Panc1 (cell line): ENCODE results near the gene FAM237A. TPM values are rescaled to one million over a fixed set of nuclear protein-coding genes. Genes with fewer than 3 reads are reported as not detected.

ENCODE experiments used
- ATAC-seq: fragments of 200-7000 bp; cut with Tn5 transposase; 2 replicates; pipeline ENCODE4 v1.9.1; 2020; ENCODE audit warnings: mild to moderate bottlenecking, moderate library complexity
- Bru-seq: library from RNA; stranded (reverse); fragments of 400-500 nt; gene quantifications from one replicate; lab custom pipeline; 2021; lab: Mats Ljungman, UMichigan
- BruChase-seq, 2 experiments: library from RNA; stranded (reverse); fragments of 400-500 nt; gene quantifications; one replicate each; lab custom pipeline; 2021; lab: Mats Ljungman, UMichigan
- BruUV-seq: library from RNA; stranded (reverse); fragments of 400-500 nt; replicated peaks from 2 replicates; lab custom pipeline; 2021; lab: Mats Ljungman, UMichigan
- CTCF ChIA-PET: fragments of 300-600 bp; sonication (Branson Sonifier 250); formaldehyde crosslinking; loops from one replicate; lab custom pipeline; 2022; ENCODE audit warnings: antibody characterized with exemption; lab: Charles Lee
- POLR2A ChIA-PET: fragments of 300-600 bp; sonication (Branson Sonifier 250); formaldehyde crosslinking; loops from one replicate; lab custom pipeline; 2022; ENCODE audit warnings: antibody characterized with exemption; lab: Charles Lee
- DNase-seq: peaks from one replicate; pipeline ENCODE4 v3.0.0-alpha.2; 2010; ENCODE audit warnings: low read depth, low spot score
- H3K27ac ChIP-seq: 2 replicates; pipeline ENCODE4 v1.5.1; 2011; ENCODE audit warnings: mild to moderate bottlenecking, low read length, inconsistent platforms
- H3K27me3 ChIP-seq: fragments of 200-500 bp; sonication (Bioruptor generic); 2 replicates; pipeline ENCODE4 v1.6.0; 2014; ENCODE audit warnings: low read length, inconsistent platforms; ENCODE audit not compliant: control insufficient read depth, insufficient read depth
- H3K36me3 ChIP-seq: fragments of 200-500 bp; sonication (Bioruptor generic); 2 replicates; pipeline ENCODE4 v1.5.1; 2014; ENCODE audit warnings: inconsistent platforms, mild to moderate bottlenecking, low read length, moderate library complexity; ENCODE audit not compliant: control insufficient read depth, insufficient read depth
- H3K4me1 ChIP-seq: 2 replicates; pipeline ENCODE4 v1.5.1; 2011; ENCODE audit warnings: inconsistent platforms, mild to moderate bottlenecking, low read length, moderate library complexity; ENCODE audit not compliant: control insufficient read depth, insufficient read depth
- H3K4me3 ChIP-seq, 2 experiments: 2 replicates each; pipeline ENCODE4 v1.5.1; 2011 to 2012; ENCODE audit warnings: low read depth in 2 of 2, low read length in 2 of 2, mild to moderate bottlenecking in 2 of 2, inconsistent platforms in 1 of 2, moderate library complexity in 1 of 2
- H3K9me3 ChIP-seq: fragments of 200-500 bp; sonication (Bioruptor generic); 2 replicates; pipeline ENCODE4 v1.5.1; 2014; ENCODE audit warnings: low read depth, mild to moderate bottlenecking, inconsistent platforms, low read length, moderate library complexity; ENCODE audit not compliant: control insufficient read depth, insufficient read depth
- CTCF ChIP-seq: fragments of 450-650 bp; IDR thresholded peaks from 2 replicates; pipeline ENCODE4 v1.5.1; 2017; ENCODE audit warnings: mild to moderate bottlenecking
- POLR2AphosphoS5 ChIP-seq: IDR thresholded peaks from 2 replicates; pipeline ENCODE4 v1.6.1; 2012; ENCODE audit warnings: mild to moderate bottlenecking, low read depth, low read length, moderate library complexity
- REST ChIP-seq, 2 experiments: IDR thresholded peaks; 2 replicates each; pipeline ENCODE4 v1.6.1; 2011 to 2012; ENCODE audit warnings: low read depth in 2 of 2, control low read depth in 1 of 2, low read length in 1 of 2, mild to moderate bottlenecking in 1 of 2, moderate library complexity in 1 of 2; ENCODE audit not compliant: insufficient read depth in 1 of 2
- SIN3A ChIP-seq: IDR thresholded peaks from 2 replicates; pipeline ENCODE4 v1.6.1; 2012; ENCODE audit warnings: low read depth, mild to moderate bottlenecking, low read length, moderate library complexity, borderline replicate concordance; ENCODE audit not compliant: insufficient read depth
- TCF7L2 ChIP-seq: IDR thresholded peaks from 2 replicates; pipeline ENCODE4 v1.6.1; 2011; ENCODE audit warnings: mild to moderate bottlenecking, low read depth, low read length, inconsistent platforms
- in situ Hi-C: cut with HindIII; loops from 2 replicates; pipeline ENCODE4 v1.10.0; 2016; ENCODE audit warnings: low sequenced_read_pairs, low pct_unique_long_range_greater_than_20kb
- intact Hi-C: fragments of 100-400 bp; cut with micrococcal nuclease; formaldehyde crosslinking; loops from one replicate; pipeline ENCODE4 v1.10.0; 2022; ENCODE audit not compliant: unreplicated experiment
- long read RNA-seq: library from polyadenylated mRNA; unstranded; transcript quantifications from one replicate; pipeline ENCODE4 v2.0.0, GENCODE V29; 2021; ENCODE audit not compliant: unreplicated experiment
- polyA plus RNA-seq: library from polyadenylated mRNA; unstranded; fragments of >200 nt; gene quantifications from one replicate; pipeline ENCODE4 v1.2.1, GENCODE V29; 2012; ENCODE audit warnings: missing spikeins; ENCODE audit not compliant: insufficient read length
- total RNA-seq: library from RNA; stranded (reverse); gene quantifications from one replicate; pipeline ENCODE4 v1.2.1, GENCODE V29; 2021; ENCODE audit not compliant: unreplicated experiment

Gene FAM237A
- not detected for total RNA-seq
- not detected for polyA plus RNA-seq
- not detected for Bru-seq, nascent RNA
- BruChase-seq, experiment 1, labeled RNA remaining after a 2-hour chase, result not detected
- not detected for BruChase-seq, experiment 2, labeled RNA remaining after a 6-hour chase
- long read RNA-seq, result 0 reads

- Histone ChIP-seq H3K9me3 (no peaks in the 10 kb centered on the region), H3K27ac (no peak within 1 kb of the TSS), H3K4me1 (no peaks in the 10 kb centered on the region), H3K4me3 (no peak within 1 kb of the TSS), H3K36me3 (no peaks in the 10 kb centered on the region), H3K27me3 (no peaks in the 10 kb centered on the region; the same call in 1 of the 2 replicates)
- ATAC-seq (no peak), DNase-seq (no peak)
- in situ Hi-C loops, result no loop called here
- POLR2A ChIA-PET, result no interaction called here
- CTCF ChIA-PET, result no interaction called here
- BruUV-seq, result no TSS peak
- intact Hi-C loops, result no loop called here
- TF ChIP-seq REST (IDR thresholded peaks at IDR 0.05; ENCODE audit: insufficient read depth in 1 of 2, low read depth in 2 of 2, low read length in 1 of 2), result peak; percentile 84 to 85
- no peak for TF ChIP-seq CTCF
- TF ChIP-seq TCF7L2, result no peak
- no peak for TF ChIP-seq POLR2AphosphoS5
- no peak for TF ChIP-seq SIN3A
Observed at GRCh38 chr2:206642075-206643025, at the start of gene FAM237A. FAM237A (plus strand) TSS chr2:206642487; CDS start chr2:206644237, 1,750 bp downstream.

- Histone ChIP-seq H3K27ac (no peak overlapping the region), H3K4me1 (no peaks in the 10 kb centered on the region), H3K9me3 (no peaks in the 10 kb centered on the region), H3K27me3 (no peaks in the 10 kb centered on the region), H3K4me3 (no peak overlapping the region), H3K36me3 (no peaks in the 10 kb centered on the region)
- no TSS peak for BruUV-seq
- intact Hi-C loops, result no loop called here
- no peak for ATAC-seq
- ChIA-PET CTCF (no interaction called here), POLR2A (no interaction called here)
- in situ Hi-C loops, result no loop called here
- TF ChIP-seq CTCF (no peak), REST (IDR thresholded peaks at IDR 0.05; ENCODE audit: insufficient read depth in 1 of 2, low read depth in 2 of 2, low read length in 1 of 2) (no peak)
- DNase-seq, result no peak
Observed at GRCh38 chr2:206597717-206598218, 44.5 kb upstream of the FAM237A start.
